PC-3 (cell line): ENCODE measurements around the gene RUNDC1. TPM values are rescaled to one million over a fixed set of nuclear protein-coding genes. Genes with fewer than 3 reads are reported as not detected.

Source experiments
- ATAC-seq: fragments of 200-7000 bp; cut with Tn5 transposase; 2 replicates; pipeline ENCODE4 v1.9.1; 2020; ENCODE audit warnings: mild to moderate bottlenecking, moderate library complexity
- BruUV-seq: library from RNA; stranded (reverse); fragments of 400-500 nt; replicated peaks from 2 replicates; lab custom pipeline; 2021; lab: Mats Ljungman, UMichigan
- CTCF ChIA-PET: fragments of 300-600 bp; sonication (Branson Sonifier 250); formaldehyde crosslinking; loops from one replicate; lab custom pipeline; 2022; ENCODE audit warnings: antibody characterized with exemption; lab: Charles Lee
- POLR2A ChIA-PET: fragments of 300-600 bp; sonication (Branson Sonifier 250); formaldehyde crosslinking; loops from one replicate; lab custom pipeline; 2022; ENCODE audit warnings: antibody characterized with exemption; ENCODE audit not compliant: unreplicated experiment; lab: Charles Lee
- DNase-seq: peaks from one replicate; pipeline ENCODE4 v3.0.0-alpha.2; 2015
- H2AFZ ChIP-seq: fragments of 300-600 bp; sonication (generic); 2 replicates; pipeline ENCODE4 v1.6.0; 2016; ENCODE audit warnings: antibody characterized with exemption, low read length
- H3F3A ChIP-seq: fragments of 300-600 bp; sonication (generic); one replicate; pipeline ENCODE4 v1.6.0; 2017; ENCODE audit warnings: antibody characterized with exemption, low read length, control low read depth, mild to moderate bottlenecking; ENCODE audit not compliant: unreplicated experiment
- H3K27ac ChIP-seq: fragments of 300-600 bp; sonication (generic); 2 replicates; pipeline ENCODE4 v1.5.1; 2016; ENCODE audit warnings: mild to moderate bottlenecking, low read length
- H3K27me3 ChIP-seq: fragments of 300-600 bp; sonication (generic); 2 replicates; pipeline ENCODE4 v1.6.1; 2016; ENCODE audit warnings: low read length, mixed read lengths
- H3K36me3 ChIP-seq: fragments of 300-600 bp; sonication (generic); 2 replicates; pipeline ENCODE4 v1.6.1; 2016; ENCODE audit warnings: low read depth, mixed run types, low read length, mixed read lengths
- H3K4me1 ChIP-seq: fragments of 300-600 bp; sonication (generic); 2 replicates; pipeline ENCODE4 v1.5.1; 2016; ENCODE audit warnings: low read length; ENCODE audit not compliant: insufficient read depth
- H3K4me2 ChIP-seq: fragments of 300-600 bp; sonication (generic); 2 replicates; pipeline ENCODE4 v1.6.0; 2016; ENCODE audit warnings: low read length
- H3K4me3 ChIP-seq: fragments of 300-600 bp; sonication (generic); 2 replicates; pipeline ENCODE4 v1.5.1; 2016; ENCODE audit warnings: mild to moderate bottlenecking, low read length, mixed read lengths
- H3K79me2 ChIP-seq: fragments of 300-600 bp; sonication (generic); 2 replicates; pipeline ENCODE4 v1.6.1; 2017; ENCODE audit warnings: low read length, mixed read lengths
- H3K9ac ChIP-seq: fragments of 300-600 bp; sonication (generic); 2 replicates; pipeline ENCODE4 v1.6.0; 2016; ENCODE audit warnings: mild to moderate bottlenecking, low read length
- H3K9me2 ChIP-seq: fragments of 300-600 bp; sonication (generic); replicated peaks from 2 replicates; pipeline ENCODE4 v1.6.1; 2016; ENCODE audit warnings: mixed run types, low read length, mixed read lengths
- H3K9me3 ChIP-seq: fragments of 300-600 bp; sonication (generic); 2 replicates; pipeline ENCODE4 v1.6.1; 2016; ENCODE audit warnings: low read length, mixed read lengths
- H4K20me1 ChIP-seq: fragments of 300-600 bp; sonication (generic); 2 replicates; pipeline ENCODE4 v1.6.1; 2016; ENCODE audit warnings: low read length, mixed read lengths
- CTCF ChIP-seq: fragments of 300-600 bp; sonication (generic); conservative IDR thresholded peaks from 2 replicates; pipeline ENCODE4 v1.5.1; 2017; ENCODE audit warnings: antibody characterized with exemption, low read depth, mild to moderate bottlenecking, low read length
- EZH2 ChIP-seq: fragments of 300-600 bp; sonication (generic); IDR thresholded peaks from one replicate; pipeline ENCODE4 v1.6.1; 2017; ENCODE audit warnings: antibody characterized with exemption, mild to moderate bottlenecking, low read length; ENCODE audit not compliant: unreplicated experiment
- EZH2phosphoT487 ChIP-seq: fragments of 300-600 bp; sonication (generic); IDR thresholded peaks from 2 replicates; pipeline ENCODE4 v1.6.1; 2018; ENCODE audit warnings: mild to moderate bottlenecking, antibody characterized with exemption, low read length, borderline replicate concordance
- intact Hi-C: fragments of 100-400 bp; cut with micrococcal nuclease; formaldehyde crosslinking; loops from 2 replicates; pipeline ENCODE4 v1.9.0; 2023
- total RNA-seq: library from RNA; depleted of rRNA; stranded (reverse); fragments of >200 nt; gene quantifications from 2 replicates; pipeline ENCODE4 v1.2.3, GENCODE V29; 2014

RUNDC1 gene
- total RNA-seq, 1 experiment from 2014 or later: 9.5 TPM

- Histone ChIP-seq H3K79me2 (no peaks in the 10 kb centered on the region), H3K27ac (no peak overlapping the region), H3K9ac (no peak overlapping the region), H3K4me1 (no peaks in the 10 kb centered on the region), H4K20me1 (no peaks in the 10 kb centered on the region), H3F3A (no peaks in the 10 kb centered on the region), H3K9me3 (no peaks in the 10 kb centered on the region), H3K36me3 (no peaks in the 10 kb centered on the region), H3K4me2 (no peak overlapping the region), H3K4me3 (no peak overlapping the region), H3K27me3 (no peaks in the 10 kb centered on the region), H3K9me2 (no peaks in the 10 kb centered on the region), H2AFZ (no peak overlapping the region)
- ChIA-PET CTCF (no interaction called here), POLR2A (no interaction called here)
- no TSS peak for BruUV-seq
- DNase-seq (no peak), ATAC-seq (peak; percentile 54)
- no peak for TF ChIP-seq CTCF
- no peak for TF ChIP-seq EZH2
- no peak for TF ChIP-seq EZH2phosphoT487
- intact Hi-C loops: no loop called here
Measured at GRCh38 chr17:42944211-42944610, 36.2 kb upstream of the RUNDC1 start.

GRCh38 chr17:42946812-42947211 lies 33.6 kb upstream of the RUNDC1 start:
- intact Hi-C loops: no loop called here
- Histone ChIP-seq H3K4me1 (no peaks in the 10 kb centered on the region), H3F3A (no peaks in the 10 kb centered on the region), H3K4me2 (no peak overlapping the region), H2AFZ (no peak overlapping the region), H3K27me3 (no peaks in the 10 kb centered on the region), H3K9me2 (no peaks in the 10 kb centered on the region), H3K4me3 (no peak overlapping the region), H3K27ac (no peak overlapping the region), H3K9me3 (no peaks in the 10 kb centered on the region), H3K9ac (no peak overlapping the region), H3K36me3 (no peaks in the 10 kb centered on the region), H4K20me1 (no peaks in the 10 kb centered on the region), H3K79me2 (no peaks in the 10 kb centered on the region)
- ChIA-PET CTCF (no interaction called here), POLR2A (no interaction called here)
- BruUV-seq: no TSS peak
- ATAC-seq: no peak; the same call in 1 of the 2 replicates
- TF ChIP-seq EZH2phosphoT487: no peak
- no peak for TF ChIP-seq EZH2
- no peak for TF ChIP-seq CTCF
- DNase-seq: no peak

GRCh38 chr17:42950044-42950783 lies 30.2 kb upstream of the RUNDC1 start:
- Histone ChIP-seq H3K4me3 (no peak overlapping the region), H3K36me3 (peaks cover 7% of the 10 kb centered on the region), H4K20me1 (no peaks in the 10 kb centered on the region), H3K27me3 (no peaks in the 10 kb centered on the region), H3K27ac (no peak overlapping the region), H3F3A (no peaks in the 10 kb centered on the region), H3K9me2 (no peaks in the 10 kb centered on the region), H3K4me2 (no peak overlapping the region), H3K9me3 (no peaks in the 10 kb centered on the region), H3K9ac (no peak overlapping the region), H2AFZ (no peak overlapping the region), H3K4me1 (no peaks in the 10 kb centered on the region), H3K79me2 (no peaks in the 10 kb centered on the region)
- no peak for ATAC-seq
- POLR2A ChIA-PET: no interaction called here
- no peak for DNase-seq
- intact Hi-C loops: no loop called here
- TF ChIP-seq CTCF (no peak), EZH2phosphoT487 (no peak), EZH2 (no peak)
- BruUV-seq: no TSS peak
- CTCF ChIA-PET: no interaction called here
